ENCODE data around the gene ACSL1.
A peak's percentile ranks its signal among the peaks of the same experiment; 100 is the strongest.

DNA sequence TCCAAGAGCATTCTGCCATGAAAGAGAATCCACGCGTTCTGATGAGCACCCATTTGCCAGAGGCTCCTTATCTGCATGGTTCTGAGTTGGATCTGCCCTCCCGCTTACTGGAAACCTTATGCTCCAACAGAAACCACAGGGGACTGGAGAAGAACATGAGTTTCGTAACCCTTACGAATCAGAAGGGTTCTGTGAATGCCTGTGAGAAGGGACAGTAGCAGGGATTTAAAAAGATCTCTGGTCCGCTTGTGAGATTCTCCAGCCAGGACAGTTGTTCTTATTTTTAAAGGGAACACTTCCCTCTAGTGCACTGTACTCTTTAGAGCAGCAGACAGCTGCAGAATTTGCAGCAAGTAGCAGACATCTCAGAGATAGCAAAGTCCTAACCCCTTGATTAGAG, 69.4 kb downstream of the ACSL1 start:
- TF ChIP-seq, protein P1, sequence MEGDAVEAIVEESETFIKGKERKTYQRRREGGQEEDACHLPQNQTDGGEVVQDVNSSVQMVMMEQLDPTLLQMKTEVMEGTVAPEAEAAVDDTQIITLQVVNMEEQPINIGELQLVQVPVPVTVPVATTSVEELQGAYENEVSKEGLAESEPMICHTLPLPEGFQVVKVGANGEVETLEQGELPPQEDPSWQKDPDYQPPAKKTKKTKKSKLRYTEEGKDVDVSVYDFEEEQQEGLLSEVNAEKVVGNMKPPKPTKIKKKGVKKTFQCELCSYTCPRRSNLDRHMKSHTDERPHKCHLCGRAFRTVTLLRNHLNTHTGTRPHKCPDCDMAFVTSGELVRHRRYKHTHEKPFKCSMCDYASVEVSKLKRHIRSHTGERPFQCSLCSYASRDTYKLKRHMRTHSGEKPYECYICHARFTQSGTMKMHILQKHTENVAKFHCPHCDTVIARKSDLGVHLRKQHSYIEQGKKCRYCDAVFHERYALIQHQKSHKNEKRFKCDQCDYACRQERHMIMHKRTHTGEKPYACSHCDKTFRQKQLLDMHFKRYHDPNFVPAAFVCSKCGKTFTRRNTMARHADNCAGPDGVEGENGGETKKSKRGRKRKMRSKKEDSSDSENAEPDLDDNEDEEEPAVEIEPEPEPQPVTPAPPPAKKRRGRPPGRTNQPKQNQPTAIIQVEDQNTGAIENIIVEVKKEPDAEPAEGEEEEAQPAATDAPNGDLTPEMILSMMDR (IDR thresholded peaks at IDR 0.05) = no peak
- no peak for TF ChIP-seq POLR2A (IDR thresholded peaks at IDR 0.05; ENCODE audit: low read depth)
- no peak for TF ChIP-seq EP300 (IDR thresholded peaks at IDR 0.05)
- peak in 1 of 2 donors; percentile 40 for TF ChIP-seq POLR2AphosphoS5 (IDR thresholded peaks at IDR 0.05)

Measured in esophagus muscularis mucosa (tissue), 4 donors.